ENCODE measurements around the gene CADM4. TPM values are rescaled to one million over a fixed set of nuclear protein-coding genes. Genes with fewer than 3 reads are reported as not detected.
"Not testable (repeated sequence)": the region's sequence is repeated elsewhere in the genome, so short reads cannot be mapped to it uniquely, and the experiment has no call there.

The CADM4 gene
- total and polyA plus RNA-seq, 2 experiments from 2014 or later, result 16.6 to 22.7 TPM

DNA sequence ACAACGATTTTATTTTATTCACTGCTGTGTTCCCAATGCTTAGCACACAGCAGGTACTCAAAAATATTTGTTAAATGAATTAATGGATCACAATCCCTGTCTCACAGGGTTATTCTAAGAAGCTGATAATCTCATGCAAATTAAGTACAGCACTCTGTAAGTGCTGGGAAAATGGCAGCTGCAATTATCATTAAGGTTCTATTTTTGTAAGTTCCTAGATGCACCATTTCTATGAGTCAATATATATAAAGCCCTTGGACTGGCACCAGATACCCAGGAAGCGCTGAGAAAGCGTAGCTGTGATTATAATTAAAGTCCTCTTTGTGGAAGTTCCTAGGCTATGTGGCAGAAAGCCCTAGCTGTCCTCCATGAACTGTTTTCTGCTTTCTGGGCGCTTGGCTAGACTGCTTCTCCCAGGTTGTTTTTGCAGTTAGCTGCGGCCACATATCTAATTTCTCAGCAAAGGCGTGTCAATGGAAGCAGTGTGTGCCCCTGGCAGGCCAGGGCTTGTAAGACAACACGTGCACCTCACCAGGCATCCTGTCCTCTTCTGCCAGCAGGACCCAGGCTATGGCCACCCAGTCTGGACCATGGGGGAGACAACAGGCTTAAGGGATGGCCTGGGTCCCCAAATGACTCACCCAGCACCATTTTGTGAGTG is 33.0 kb downstream of the CADM4 start:
- Histone ChIP-seq H4K20me1 (ENCODE audit: insufficient read depth, poor library complexity, severe bottlenecking) (no peaks in the 10 kb centered on the region), H3K27me3 (no peaks in the 10 kb centered on the region), H3K9me3 (ENCODE audit: low read depth) (no peaks in the 10 kb centered on the region), H2AFZ (no peak overlapping the region), H3K4me1 (ENCODE audit: insufficient read depth) (no peaks in the 10 kb centered on the region), H3K27ac (no peak overlapping the region), H3K79me2 (no peaks in the 10 kb centered on the region), H3K4me2 (no peak overlapping the region), H3K9me2 (replicated peaks; ENCODE audit: insufficient read depth) (no peaks in the 10 kb centered on the region), H3K4me3 (no peak overlapping the region), H3K36me3 (replicated peaks; ENCODE audit: insufficient read depth, low read depth) (no peaks in the 10 kb centered on the region)
- WGBS (ENCODE audit: low lambda C conversion rate, missing lambda C conversion rate), result 95% methylated on average over 7 of the region's 7 CpGs
- TF ChIP-seq EZH2phosphoT487 (IDR thresholded peaks at IDR 0.05; ENCODE audit: low read depth, severe bottlenecking, unreplicated experiment) (no peak), EZH2 (IDR thresholded peaks at IDR 0.05; ENCODE audit: borderline replicate concordance) (no peak)
- no peak for DNase-seq (ENCODE audit: low spot score)

GRCh38 chr19:43605875-43606568 is 33.6 kb downstream of the CADM4 start:
- Histone ChIP-seq H3K4me1 (ENCODE audit: insufficient read depth) (no peaks in the 10 kb centered on the region), H3K27ac (no peak overlapping the region), H3K36me3 (replicated peaks; ENCODE audit: insufficient read depth, low read depth) (no peaks in the 10 kb centered on the region), H3K9me2 (replicated peaks; ENCODE audit: insufficient read depth) (no peaks in the 10 kb centered on the region), H3K9me3 (ENCODE audit: low read depth) (no peaks in the 10 kb centered on the region), H3K4me2 (no peak overlapping the region), H2AFZ (no peak overlapping the region), H3K4me3 (no peak overlapping the region), H3K27me3 (no peaks in the 10 kb centered on the region), H4K20me1 (ENCODE audit: insufficient read depth, poor library complexity, severe bottlenecking) (no peaks in the 10 kb centered on the region), H3K79me2 (no peaks in the 10 kb centered on the region)
- WGBS (ENCODE audit: low lambda C conversion rate, missing lambda C conversion rate), result 88% methylated on average over 7 of the region's 7 CpGs
- no peak for DNase-seq (ENCODE audit: low spot score)
- TF ChIP-seq, protein P1, sequence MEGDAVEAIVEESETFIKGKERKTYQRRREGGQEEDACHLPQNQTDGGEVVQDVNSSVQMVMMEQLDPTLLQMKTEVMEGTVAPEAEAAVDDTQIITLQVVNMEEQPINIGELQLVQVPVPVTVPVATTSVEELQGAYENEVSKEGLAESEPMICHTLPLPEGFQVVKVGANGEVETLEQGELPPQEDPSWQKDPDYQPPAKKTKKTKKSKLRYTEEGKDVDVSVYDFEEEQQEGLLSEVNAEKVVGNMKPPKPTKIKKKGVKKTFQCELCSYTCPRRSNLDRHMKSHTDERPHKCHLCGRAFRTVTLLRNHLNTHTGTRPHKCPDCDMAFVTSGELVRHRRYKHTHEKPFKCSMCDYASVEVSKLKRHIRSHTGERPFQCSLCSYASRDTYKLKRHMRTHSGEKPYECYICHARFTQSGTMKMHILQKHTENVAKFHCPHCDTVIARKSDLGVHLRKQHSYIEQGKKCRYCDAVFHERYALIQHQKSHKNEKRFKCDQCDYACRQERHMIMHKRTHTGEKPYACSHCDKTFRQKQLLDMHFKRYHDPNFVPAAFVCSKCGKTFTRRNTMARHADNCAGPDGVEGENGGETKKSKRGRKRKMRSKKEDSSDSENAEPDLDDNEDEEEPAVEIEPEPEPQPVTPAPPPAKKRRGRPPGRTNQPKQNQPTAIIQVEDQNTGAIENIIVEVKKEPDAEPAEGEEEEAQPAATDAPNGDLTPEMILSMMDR (IDR thresholded peaks at IDR 0.05; ENCODE audit: poor library complexity), result no peak
- TF ChIP-seq EZH2phosphoT487 (IDR thresholded peaks at IDR 0.05; ENCODE audit: low read depth, severe bottlenecking, unreplicated experiment), result no peak
- TF ChIP-seq EZH2 (IDR thresholded peaks at IDR 0.05; ENCODE audit: borderline replicate concordance), result no peak

GRCh38 chr19:43600326-43600725 is 39.3 kb downstream of the CADM4 start:
- H3K27me3 ChIP-seq; H3K36me3 ChIP-seq (replicated peaks; ENCODE audit: insufficient read depth, low read depth); H3K4me3 ChIP-seq; H3K9me2 ChIP-seq (replicated peaks; ENCODE audit: insufficient read depth); H2AFZ ChIP-seq; H3K9me3 ChIP-seq (ENCODE audit: low read depth); H3K4me2 ChIP-seq; H3K4me1 ChIP-seq (ENCODE audit: insufficient read depth); H3K27ac ChIP-seq; DNase-seq (ENCODE audit: low spot score); H4K20me1 ChIP-seq (ENCODE audit: insufficient read depth, poor library complexity, severe bottlenecking): not testable (repeated sequence)
- H3K79me2 ChIP-seq, result peaks cover 25% of the 10 kb centered on the region
- WGBS (ENCODE audit: low lambda C conversion rate, missing lambda C conversion rate), result 91% methylated on average over 5 of the region's 5 CpGs

GRCh38 chr19:43599635-43600295 is 39.9 kb downstream of the CADM4 start:
- no peaks in the 10 kb centered on the region for H3K36me3 ChIP-seq (replicated peaks; ENCODE audit: insufficient read depth, low read depth)
- peaks cover 5% of the 10 kb centered on the region for H3K4me1 ChIP-seq (ENCODE audit: insufficient read depth)
- H2AFZ ChIP-seq, result no peak overlapping the region
- no peak overlapping the region for H3K4me2 ChIP-seq
- H3K9me2 ChIP-seq (replicated peaks; ENCODE audit: insufficient read depth), result no peaks in the 10 kb centered on the region
- H3K9me3 ChIP-seq (ENCODE audit: low read depth), result no peaks in the 10 kb centered on the region
- no peak overlapping the region for H3K4me3 ChIP-seq
- whole genome bisulfite sequencing (ENCODE audit: low lambda C conversion rate, missing lambda C conversion rate), result 96% methylated on average over 4 of the region's 4 CpGs
- TF ChIP-seq EZH2 (IDR thresholded peaks at IDR 0.05; ENCODE audit: borderline replicate concordance), result no peak
- TF ChIP-seq, protein P1 (IDR thresholded peaks at IDR 0.05; ENCODE audit: poor library complexity), result no peak
- no peak for TF ChIP-seq EZH2phosphoT487 (IDR thresholded peaks at IDR 0.05; ENCODE audit: low read depth, severe bottlenecking, unreplicated experiment)
- H4K20me1 ChIP-seq (ENCODE audit: insufficient read depth, poor library complexity, severe bottlenecking), result no peaks in the 10 kb centered on the region
- no peak overlapping the region for H3K27ac ChIP-seq
- peaks cover 31% of the 10 kb centered on the region for H3K79me2 ChIP-seq
- no peak for DNase-seq (ENCODE audit: low spot score)
- no peaks in the 10 kb centered on the region for H3K27me3 ChIP-seq
